ENCODE data around the gene CSF2RB.

GRCh38 chr22:36891646-36892045, 21.8 kb upstream of the CSF2RB start:
- TF ChIP-seq CTCF (IDR thresholded peaks at IDR 0.05) (no peak), POLR2A (IDR thresholded peaks at IDR 0.05) (no peak)

Measured in tibial nerve (tissue), 3 donors.